Prostate gland (tissue), 2 donors: ENCODE measurements around the gene DNAJC22. TPM values are rescaled to one million over a fixed set of nuclear protein-coding genes. Genes with fewer than 3 reads are reported as not detected.

ENCODE experiments used
- DNase-seq: peaks from one replicate; pipeline ENCODE4 v3.0.0-alpha.2; 2019; ENCODE audit warnings: low spot score
- H3K27ac ChIP-seq, 2 donors: fragments of 200-600 bp; sonication (generic); 2 replicates each; pipeline ENCODE4 v1.5.1; 2017 to 2019
- H3K27me3 ChIP-seq: fragments of 200-600 bp; sonication (generic); replicated peaks from 2 replicates; pipeline ENCODE4 v1.5.1; 2019; ENCODE audit not compliant: insufficient read depth
- H3K36me3 ChIP-seq, 2 donors: fragments of 200-600 bp; sonication (generic); 1 replicate in 1 of 2; 2 replicates in 1 of 2; pipeline versions ENCODE4 v1.5.1 to v1.8.1; 2017 to 2019
- H3K4me1 ChIP-seq: fragments of 200-600 bp; sonication (generic); replicated peaks from 2 replicates; pipeline ENCODE4 v1.5.1; 2019
- H3K4me3 ChIP-seq, 2 donors: fragments of 200-600 bp; sonication (generic); 2 replicates each; pipeline ENCODE4 v1.5.1; 2017 to 2019
- H3K9me3 ChIP-seq: fragments of 200-600 bp; sonication (generic); 2 replicates; pipeline ENCODE4 v1.5.1; 2017
- POLR2A ChIP-seq: fragments of 450-650 bp; IDR thresholded peaks from one replicate; pipeline ENCODE4 v1.6.1; 2016; ENCODE audit warnings: antibody characterized with exemption, mild to moderate bottlenecking
- POLR2AphosphoS5 ChIP-seq: sonication (generic); formaldehyde crosslinking; IDR thresholded peaks from one replicate; pipeline ENCODE4 v1.6.1; 2017; ENCODE audit warnings: antibody characterized with exemption
- WGBS: methylation state at CpG from one replicate; pipeline ENCODE4 v1.1.5; 2018; 5-methylcytosine and 5-hydroxymethylcytosine counted together
- intact Hi-C: fragments of 100-400 bp; cut with DNase I; formaldehyde crosslinking; loops from one replicate; pipeline ENCODE4 v1.14.2; 2022
- total RNA-seq, 2 donors: library from RNA; depleted of rRNA; stranded (reverse); fragments of >200 nt; gene quantifications; one replicate each; pipeline ENCODE4 v1.1.0, GENCODE V29; 2016
- TF ChIP-seq, protein P1 (sequence below), 4 experiments: fragments of 200-600 bp in 2 of 4; fragments of 450-650 bp in 2 of 4; sonication (generic) in 2 of 4; IDR thresholded peaks; 1 replicate in 3 of 4; 2 replicates in 1 of 4; pipeline ENCODE4 v1.5.1; 2016 to 2019; ENCODE audit warnings: antibody characterized with exemption in 4 of 4, mild to moderate bottlenecking in 2 of 4, moderate library complexity in 2 of 4

Gene DNAJC22
- total RNA-seq, 2 donors from 2014 or later: 0.23 to 4.3 TPM

DNA sequence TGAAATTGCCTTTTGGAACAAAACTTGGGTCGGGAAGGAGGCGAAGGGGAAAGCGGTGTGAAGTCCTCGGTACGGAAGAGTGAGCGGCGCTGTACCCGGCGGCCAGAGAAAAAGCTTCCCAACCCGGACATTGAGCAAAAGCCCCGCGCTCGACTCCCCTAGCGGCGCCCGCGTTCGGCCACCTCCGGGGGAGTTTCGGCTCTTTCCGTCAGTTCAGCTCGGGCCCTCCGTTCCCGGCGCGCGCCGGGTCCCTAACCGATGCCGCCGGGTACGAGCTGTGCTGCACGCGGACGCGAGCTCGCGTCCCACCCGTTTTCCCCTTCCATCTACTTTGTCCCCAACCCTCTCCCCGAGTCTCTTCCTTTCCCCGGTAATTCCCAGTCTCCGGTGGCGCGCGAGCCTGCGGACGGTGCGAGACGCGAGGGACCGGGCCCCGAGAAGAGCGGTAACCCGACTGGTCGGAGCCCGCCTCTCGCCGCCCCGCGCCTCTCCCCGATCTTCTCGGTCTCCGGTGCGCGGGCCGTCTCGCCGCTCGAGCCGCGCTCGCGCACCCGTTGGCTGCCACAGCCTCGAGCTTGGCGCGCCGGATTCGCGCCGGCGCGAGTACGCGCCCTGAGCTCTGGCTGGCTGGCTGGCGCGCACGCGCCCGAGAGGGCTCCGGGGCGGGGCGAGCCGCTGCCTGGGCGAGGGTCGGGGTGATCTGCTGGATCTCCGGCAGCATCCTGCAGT is 20.1 kb downstream of the DNAJC22 start:
- no peaks in the 10 kb centered on the region for H3K9me3 ChIP-seq
- peak; percentile 91 for DNase-seq
- intact Hi-C loops: no loop called here
- no peaks in the 10 kb centered on the region for H3K27me3 ChIP-seq
- no peaks in the 10 kb centered on the region for H3K36me3 ChIP-seq
- peak overlapping the region; percentile 86 to 94 for H3K27ac ChIP-seq
- TF ChIP-seq, protein P1, sequence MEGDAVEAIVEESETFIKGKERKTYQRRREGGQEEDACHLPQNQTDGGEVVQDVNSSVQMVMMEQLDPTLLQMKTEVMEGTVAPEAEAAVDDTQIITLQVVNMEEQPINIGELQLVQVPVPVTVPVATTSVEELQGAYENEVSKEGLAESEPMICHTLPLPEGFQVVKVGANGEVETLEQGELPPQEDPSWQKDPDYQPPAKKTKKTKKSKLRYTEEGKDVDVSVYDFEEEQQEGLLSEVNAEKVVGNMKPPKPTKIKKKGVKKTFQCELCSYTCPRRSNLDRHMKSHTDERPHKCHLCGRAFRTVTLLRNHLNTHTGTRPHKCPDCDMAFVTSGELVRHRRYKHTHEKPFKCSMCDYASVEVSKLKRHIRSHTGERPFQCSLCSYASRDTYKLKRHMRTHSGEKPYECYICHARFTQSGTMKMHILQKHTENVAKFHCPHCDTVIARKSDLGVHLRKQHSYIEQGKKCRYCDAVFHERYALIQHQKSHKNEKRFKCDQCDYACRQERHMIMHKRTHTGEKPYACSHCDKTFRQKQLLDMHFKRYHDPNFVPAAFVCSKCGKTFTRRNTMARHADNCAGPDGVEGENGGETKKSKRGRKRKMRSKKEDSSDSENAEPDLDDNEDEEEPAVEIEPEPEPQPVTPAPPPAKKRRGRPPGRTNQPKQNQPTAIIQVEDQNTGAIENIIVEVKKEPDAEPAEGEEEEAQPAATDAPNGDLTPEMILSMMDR (IDR thresholded peaks at IDR 0.05): peak in 3 of 4 experiments; percentile 21 to 57 (median 38)
- TF ChIP-seq POLR2A (peak; percentile 73), POLR2AphosphoS5 (no peak)
- no peaks in the 10 kb centered on the region for H3K4me1 ChIP-seq
- 0% methylated on average over 33 of the region's 97 CpGs for WGBS
- H3K4me3 ChIP-seq: peak overlapping the region; percentile 74 to 86

DNA sequence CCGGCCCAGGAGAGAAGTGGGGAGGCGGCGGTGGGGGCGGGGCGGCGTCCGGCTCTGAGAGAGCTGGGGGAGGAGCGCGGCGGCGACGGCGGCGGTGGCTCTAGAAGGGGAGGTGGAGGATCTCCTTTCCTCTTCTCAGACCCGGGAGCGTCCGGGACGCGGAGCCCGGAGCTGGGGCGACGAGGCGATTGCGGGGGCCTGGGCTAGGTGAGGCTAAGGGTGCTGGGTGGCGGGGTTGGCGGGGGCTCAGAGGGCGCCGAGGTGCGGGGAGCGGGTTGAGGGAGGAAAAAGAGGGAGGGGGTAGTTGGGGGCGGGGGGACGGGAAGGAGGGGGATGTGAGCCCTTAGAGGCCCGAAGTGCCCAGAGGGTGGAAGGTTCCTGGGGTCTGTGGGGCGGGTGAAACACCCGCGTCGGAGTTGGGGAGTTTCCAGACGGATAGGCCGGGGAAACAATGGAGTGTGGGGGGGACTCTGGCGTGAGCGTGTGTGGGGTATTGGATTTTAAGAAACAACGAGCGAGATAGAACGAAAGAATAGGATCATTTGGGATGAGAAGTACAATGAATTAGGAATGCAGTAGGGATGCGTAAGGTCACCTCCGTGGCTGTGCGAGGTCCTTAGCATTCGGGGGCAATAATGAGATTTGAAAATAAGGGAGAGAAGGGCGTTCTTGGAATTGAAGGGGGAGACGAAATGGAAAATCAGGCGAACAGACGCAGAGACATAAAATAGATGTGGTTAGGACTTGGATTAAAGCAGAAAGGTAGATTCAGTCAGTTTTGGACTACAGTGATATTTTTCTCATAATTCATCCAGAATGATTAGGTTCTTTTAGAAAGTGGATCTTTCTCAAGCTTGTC is 20.9 kb downstream of the DNAJC22 start, which contains the start of gene SPATS2:
Gene SPATS2, plus strand, starts transcription at position 82 of the 859 bp plus-strand sequence. CDS start 93,551 bp downstream, outside the sequence.
- WGBS: 1% methylated on average over 50 of the region's 52 CpGs
- Histone ChIP-seq H3K27ac (peak within 1 kb of the TSS; percentile 86 to 94), H3K27me3 (no peaks in the 10 kb centered on the region), H3K4me1 (no peaks in the 10 kb centered on the region), H3K9me3 (no peaks in the 10 kb centered on the region), H3K36me3 (no peaks in the 10 kb centered on the region), H3K4me3 (peak within 1 kb of the TSS; percentile 74 to 86)
- no peak for DNase-seq
- no peak for TF ChIP-seq POLR2AphosphoS5
- TF ChIP-seq POLR2A: peak; percentile 7
- TF ChIP-seq, protein P1 (IDR thresholded peaks at IDR 0.05): no peak
- intact Hi-C loops: no loop called here

DNA sequence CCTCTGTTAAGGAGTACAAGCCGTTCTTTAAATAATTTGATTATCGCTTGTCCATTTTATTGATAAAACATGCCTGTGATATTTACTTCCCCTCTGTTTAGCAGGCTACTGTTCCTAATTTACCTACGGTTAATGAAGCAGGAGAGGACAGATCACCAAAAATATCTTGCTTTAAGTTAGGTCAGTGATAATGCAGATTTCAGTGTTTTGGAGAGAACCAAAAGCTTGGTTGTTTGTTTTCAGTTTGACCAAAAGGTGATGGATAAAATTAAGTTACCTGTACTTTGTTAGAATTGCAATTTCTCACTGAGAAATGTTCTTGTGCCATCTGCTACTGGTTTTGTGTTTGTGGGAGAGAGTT is 21.5 kb downstream of the DNAJC22 start:
- intact Hi-C loops: no loop called here
- no peaks in the 10 kb centered on the region for H3K9me3 ChIP-seq
- no peaks in the 10 kb centered on the region for H3K27me3 ChIP-seq
- TF ChIP-seq POLR2A: no peak
- no peak for TF ChIP-seq POLR2AphosphoS5
- TF ChIP-seq, protein P1 (IDR thresholded peaks at IDR 0.05): no peak
- no peaks in the 10 kb centered on the region for H3K4me1 ChIP-seq
- no peak for DNase-seq
- WGBS: 11% methylated on average over 3 of the region's 3 CpGs
- H3K4me3 ChIP-seq: peak overlapping the region; percentile 74 to 86
- H3K27ac ChIP-seq: peak overlapping the region; percentile 86 to 94
- H3K36me3 ChIP-seq: no peaks in the 10 kb centered on the region

DNA sequence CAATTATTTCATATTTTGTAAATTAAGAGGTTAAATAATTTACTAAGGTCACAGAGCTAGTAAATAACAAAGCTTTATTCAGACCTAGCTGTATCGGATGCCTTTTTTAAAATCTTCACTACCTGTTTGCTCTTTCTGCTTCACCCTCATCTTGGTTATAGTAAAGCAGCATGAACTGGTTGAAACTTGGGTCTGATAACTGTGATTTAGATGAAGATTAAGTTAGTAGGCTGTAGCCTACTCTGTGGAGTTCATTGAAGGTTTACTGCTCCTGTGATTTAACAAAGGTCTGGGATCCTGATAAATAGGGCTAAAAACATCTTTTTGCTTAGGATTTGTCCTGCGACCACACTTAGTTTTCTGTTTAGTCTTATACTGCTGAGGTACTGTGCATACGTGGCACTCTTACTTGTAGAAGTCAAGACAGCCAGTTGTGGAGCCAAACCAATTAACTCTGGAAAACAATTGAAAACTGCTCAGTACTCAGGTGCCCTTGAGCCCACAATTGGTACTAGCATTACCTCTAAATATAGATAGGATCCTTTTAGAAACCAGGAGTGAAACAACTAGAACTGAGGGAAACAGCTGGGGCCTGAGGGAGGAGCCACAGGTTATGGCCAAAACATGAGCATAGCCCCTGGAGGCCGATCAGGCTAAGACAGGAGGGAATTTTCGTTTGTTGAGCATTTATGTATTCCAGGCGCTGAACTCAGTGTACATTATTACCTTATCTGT is 22.9 kb downstream of the DNAJC22 start:
- H3K9me3 ChIP-seq: no peaks in the 10 kb centered on the region
- no peak for DNase-seq
- H3K4me1 ChIP-seq: no peaks in the 10 kb centered on the region
- H3K36me3 ChIP-seq: no peaks in the 10 kb centered on the region
- intact Hi-C loops: no loop called here
- WGBS: 48% methylated on average over 6 of the region's 6 CpGs
- H3K27me3 ChIP-seq: no peaks in the 10 kb centered on the region
- peak overlapping the region in 1 of 2 donors; percentile 4 for H3K27ac ChIP-seq
- no peak for TF ChIP-seq POLR2A
- TF ChIP-seq, protein P1 (IDR thresholded peaks at IDR 0.05): peak in 2 of 4 experiments; percentile 15
- TF ChIP-seq POLR2AphosphoS5: no peak
- H3K4me3 ChIP-seq: no peak overlapping the region
